COLO829 (cell line): ENCODE results near the gene CDK5RAP3.
"Not testable (repeated sequence)": the region's sequence is repeated elsewhere in the genome, so short reads cannot be mapped to it uniquely, and the experiment has no call there.

Experiments
- DNase-seq: peaks from one replicate; pipeline ENCODE4 v3.0.0; 2012; ENCODE audit warnings: low spot score

The CDK5RAP3 gene

DNA sequence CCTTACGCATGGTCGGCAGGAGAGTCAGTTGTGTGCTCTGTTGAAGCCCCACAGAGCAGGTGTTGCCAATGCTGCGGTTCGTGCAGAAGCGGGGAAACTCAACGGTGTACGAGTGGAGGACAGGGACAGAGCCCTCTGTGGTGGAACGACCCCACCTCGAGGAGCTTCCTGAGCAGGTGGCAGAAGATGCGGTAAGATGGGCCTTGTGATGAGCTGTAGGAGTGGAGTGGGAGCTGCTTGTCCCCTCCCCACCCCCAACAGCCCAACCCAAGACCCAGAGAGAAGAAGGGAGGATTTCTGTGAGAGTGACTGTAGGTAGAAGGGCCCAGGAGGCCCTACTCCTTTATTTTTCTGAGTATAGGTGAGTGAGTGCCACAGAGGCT lies 4.9 kb downstream of the CDK5RAP3 start:
- no peak for DNase-seq

DNA sequence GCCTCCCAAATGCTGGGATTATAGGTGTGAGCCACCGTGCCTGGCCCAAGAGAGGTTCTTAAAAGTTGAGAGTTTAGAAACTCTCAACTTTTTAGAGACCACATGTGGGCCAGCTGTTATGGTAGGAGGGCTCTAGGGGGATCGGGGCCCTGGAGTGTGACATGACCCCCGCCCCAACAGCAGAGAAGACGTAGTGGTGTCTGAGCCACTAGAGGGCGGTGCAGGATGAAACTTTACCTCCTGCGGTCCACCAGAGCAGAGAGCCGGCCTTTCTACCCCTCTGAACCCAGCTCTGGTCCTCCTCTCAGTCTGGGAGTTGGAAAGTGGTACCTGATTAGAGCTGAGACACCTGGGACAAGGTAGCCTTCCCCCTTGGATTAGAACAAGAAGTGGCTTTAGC lies 7.4 kb downstream of the CDK5RAP3 start:
- peak; percentile 82 for DNase-seq

DNA sequence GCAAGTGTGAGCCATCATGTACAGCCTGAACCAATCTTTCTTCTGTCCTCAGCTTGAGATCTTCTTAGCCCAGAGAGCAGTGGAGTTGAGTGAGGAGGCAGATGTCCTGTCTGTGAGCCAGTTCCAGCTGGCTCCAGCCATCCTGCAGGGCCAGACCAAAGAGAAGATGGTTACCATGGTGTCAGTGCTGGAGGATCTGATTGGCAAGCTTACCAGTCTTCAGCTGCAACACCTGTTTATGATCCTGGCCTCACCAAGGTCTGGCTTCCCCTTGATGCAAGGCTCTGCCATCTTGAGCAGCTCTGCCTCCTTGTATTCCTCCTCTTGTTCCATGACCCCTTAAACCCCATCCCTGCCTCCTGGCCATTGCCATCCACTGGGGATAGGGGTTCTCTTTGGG lies 9.6 kb downstream of the CDK5RAP3 start:
- DNase-seq: no peak

DNA sequence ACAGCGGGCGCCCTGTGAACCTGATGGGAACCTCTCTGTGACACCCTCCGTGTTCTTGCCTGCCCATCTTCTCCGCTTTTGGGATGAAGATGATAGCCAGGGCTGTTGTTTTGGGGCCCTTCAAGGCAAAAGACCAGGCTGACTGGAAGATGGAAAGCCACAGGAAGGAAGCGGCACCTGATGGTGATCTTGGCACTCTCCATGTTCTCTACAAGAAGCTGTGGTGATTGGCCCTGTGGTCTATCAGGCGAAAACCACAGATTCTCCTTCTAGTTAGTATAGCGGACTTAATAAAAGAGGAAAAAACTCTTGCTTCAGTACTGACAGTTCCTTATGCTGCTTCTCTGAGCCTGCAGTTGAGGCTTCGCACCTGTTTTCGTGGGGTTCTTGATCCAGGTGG lies 10.5 kb downstream of the CDK5RAP3 start:
- no peak for DNase-seq

DNA sequence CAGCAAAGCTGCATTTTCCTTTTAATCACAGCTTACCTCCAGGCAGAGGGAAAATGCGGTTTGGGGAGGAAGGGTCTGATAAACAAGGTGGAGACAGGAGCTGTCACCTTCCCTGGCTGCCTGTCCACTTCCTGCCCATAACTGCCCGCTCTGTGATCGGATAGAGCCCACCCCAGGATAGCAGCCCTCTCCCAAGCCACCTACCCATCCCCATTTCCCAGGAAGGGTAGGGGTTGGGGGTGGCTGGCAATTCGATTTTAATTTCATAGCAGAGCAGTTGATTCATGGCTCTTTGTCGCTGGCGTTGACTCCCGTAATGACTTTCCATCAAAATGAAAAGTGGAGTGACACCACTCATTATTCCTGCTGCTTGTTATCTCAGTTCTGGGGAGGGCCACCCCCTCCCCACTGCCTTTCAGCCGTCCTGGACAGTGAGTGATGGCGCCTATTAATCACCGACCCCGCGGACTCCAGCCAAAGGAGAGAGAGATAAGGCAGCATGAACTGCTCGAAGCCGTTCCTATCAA lies 11.2 kb downstream of the CDK5RAP3 start:
- no peak for DNase-seq

DNA sequence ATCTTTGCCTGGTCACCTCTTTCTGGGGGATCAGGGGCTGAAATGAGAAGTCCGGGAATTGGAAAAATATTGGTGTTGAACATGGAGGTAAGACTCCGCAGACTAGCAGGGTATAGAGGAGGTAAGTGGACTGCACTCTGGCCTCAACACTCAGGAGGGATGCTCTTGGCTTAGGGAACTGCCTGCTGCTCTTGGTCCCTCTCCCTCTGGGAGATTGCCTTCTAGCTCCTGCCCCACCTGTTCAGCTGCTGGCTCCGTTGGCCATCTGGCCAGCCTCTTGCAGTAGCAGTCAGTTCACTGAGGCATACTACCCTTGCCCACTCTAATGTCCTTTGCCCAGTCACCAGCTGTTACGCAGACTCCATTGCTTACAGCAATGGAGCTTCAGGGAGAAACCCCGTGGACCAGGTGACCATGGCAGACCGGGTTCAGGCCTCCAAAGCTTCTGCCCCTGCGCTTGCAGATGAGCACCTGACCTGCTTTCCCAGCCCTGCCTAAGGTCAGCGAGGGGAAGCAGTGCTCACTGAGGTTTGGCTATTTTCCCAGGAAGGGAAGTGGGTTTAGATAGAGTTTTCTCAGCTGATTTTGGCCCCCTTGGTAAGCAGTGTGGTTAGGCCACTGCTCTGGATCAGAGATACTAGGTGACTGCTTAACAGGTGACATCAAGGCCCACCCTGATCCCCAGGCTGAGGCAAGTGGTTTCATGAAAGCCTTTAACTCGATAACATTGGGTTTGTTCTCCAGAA lies 11.9 kb downstream of the CDK5RAP3 start:
- no peak for DNase-seq

DNA sequence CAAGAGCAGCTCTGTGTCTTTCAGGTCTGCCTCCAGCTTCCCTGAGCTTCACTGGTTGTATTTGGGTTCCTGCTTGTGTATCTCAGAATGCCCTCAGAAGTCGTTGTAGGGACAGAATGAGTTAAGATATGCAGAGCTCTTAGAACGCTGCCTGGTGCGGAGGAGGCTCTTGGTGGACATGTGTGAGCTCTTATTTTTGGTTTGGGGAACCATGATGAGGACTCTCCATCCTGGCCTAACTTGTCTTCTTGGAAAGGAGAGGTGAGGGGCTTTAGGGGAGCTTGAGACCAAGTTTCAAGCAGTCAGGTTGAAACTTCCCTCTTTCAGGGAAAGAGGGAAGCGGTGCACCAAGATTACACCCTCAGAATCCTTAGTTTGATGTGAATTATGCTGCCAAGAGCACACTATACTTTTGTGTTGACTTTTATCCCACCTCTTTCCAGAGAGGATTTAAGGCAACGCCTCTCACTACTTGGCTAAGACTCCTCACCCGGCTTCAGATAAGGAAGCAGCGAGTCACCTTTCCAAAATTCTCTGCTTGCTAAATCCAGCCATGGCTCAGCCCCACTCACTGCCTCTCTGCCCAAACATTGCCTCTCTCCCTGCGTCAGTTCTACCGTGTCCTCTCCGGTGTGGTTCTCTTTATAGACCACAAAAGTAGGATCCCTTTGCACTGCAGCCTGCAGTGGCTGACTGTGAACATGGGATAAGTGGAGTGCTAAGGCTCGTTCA lies 12.7 kb downstream of the CDK5RAP3 start:
- DNase-seq: no peak

DNA sequence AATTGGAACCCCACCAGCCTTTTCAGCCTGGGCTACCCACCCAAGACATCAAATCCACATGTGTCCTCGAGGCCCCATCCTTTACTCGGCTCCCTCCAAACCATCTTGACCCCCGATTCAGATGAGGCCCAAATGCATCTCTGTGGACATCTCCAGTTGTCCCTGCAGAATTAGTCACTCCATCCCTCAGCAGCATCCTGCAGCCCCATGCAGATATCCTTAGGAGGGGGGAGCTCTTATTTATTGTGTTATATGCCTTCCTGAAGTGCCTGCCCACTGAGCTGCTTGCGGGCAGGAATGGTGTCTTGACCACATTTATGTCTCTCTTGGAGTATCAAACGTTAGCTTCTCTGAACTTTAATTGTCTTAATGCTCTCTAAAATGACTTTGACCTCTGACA lies 15.6 kb downstream of the CDK5RAP3 start:
- no peak for DNase-seq

DNA sequence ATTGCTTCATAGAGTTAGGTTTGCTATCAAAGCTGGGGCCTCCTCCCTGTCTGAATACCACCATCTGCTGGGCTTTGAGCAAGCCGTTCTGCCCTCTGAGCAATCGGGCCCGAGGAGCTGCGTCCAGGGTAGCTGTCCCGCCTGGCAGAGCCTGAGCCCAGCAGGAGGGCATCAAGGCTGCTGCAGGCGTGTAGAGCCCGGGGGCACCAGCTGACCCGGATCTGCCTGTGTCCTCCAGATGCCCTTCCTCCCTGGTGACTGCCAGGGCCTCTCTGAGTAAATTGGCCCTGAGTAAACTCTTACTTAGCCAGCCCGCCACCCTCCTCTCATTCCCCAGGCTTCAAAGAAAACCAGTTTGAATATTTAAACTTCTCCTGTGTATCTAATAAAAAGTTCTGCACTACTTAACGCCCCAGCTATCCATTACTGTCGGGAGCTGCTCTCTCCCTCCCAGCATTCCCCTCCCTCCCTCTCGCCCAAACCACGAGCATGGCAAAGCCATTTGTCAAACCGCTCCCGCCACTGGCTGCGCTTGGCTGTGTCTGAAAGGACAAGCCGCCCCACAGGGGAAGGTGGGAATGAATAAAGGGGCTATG lies 16.4 kb downstream of the CDK5RAP3 start:
- DNase-seq: peak; percentile 63

DNA sequence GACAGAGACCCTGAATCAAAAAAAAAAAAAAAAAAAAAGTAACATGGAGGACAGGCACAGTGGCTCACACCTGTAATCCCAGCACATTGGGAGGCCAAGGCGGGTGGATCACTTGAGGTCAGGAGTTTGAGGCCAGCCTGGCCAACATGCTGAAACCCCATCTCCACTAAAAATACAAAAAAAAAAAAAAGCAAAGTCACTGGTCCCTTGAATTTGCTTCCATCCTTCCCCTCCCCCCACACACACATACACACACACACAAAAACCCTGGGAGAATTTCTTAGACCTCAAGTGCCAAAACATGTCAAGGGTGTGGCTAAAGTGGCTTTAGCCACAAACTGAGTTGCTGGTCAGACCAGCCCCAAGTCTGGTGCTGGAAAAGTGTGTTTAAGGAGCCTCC lies 17.5 kb downstream of the CDK5RAP3 start:
- DNase-seq: not testable (repeated sequence)

DNA sequence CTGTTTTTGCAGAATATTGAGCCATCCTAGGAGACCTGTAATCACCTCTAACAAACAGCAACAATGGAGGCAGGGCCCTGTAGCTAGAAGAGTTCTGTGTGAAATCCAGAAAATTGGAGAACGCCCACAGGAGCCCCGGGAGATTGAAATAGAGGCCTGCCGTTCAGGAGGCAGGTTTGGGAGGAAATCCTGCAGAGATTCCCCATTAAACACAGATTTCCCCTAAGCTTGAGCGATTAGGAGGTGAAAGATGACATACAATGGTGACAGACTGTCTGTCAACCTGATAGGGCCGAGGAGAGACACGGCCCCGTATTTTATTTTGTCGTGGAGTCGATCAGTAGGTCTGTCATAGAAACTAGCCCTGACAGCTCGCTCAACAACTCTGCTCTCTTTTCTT lies 18.2 kb downstream of the CDK5RAP3 start:
- no peak for DNase-seq

DNA sequence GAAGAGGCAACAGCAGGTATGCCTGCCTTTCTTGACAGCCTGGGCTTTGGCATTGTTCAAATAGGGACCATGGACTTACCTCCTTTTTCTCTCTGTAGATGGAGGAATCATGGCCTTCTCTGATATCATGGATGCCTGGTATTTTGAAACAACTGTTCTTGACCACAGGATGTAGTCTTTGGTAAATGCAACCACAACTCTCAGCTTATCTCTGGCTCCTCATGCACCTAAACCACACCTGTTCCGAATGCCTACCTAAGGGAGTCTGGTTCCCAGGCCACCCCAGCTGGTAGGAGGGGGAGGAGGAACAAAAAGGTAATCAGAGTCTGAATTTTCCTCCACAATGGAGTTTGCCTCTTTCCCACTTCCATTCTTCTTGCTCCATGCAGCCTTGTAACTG lies 18.8 kb downstream of the CDK5RAP3 start:
- no peak for DNase-seq

DNA sequence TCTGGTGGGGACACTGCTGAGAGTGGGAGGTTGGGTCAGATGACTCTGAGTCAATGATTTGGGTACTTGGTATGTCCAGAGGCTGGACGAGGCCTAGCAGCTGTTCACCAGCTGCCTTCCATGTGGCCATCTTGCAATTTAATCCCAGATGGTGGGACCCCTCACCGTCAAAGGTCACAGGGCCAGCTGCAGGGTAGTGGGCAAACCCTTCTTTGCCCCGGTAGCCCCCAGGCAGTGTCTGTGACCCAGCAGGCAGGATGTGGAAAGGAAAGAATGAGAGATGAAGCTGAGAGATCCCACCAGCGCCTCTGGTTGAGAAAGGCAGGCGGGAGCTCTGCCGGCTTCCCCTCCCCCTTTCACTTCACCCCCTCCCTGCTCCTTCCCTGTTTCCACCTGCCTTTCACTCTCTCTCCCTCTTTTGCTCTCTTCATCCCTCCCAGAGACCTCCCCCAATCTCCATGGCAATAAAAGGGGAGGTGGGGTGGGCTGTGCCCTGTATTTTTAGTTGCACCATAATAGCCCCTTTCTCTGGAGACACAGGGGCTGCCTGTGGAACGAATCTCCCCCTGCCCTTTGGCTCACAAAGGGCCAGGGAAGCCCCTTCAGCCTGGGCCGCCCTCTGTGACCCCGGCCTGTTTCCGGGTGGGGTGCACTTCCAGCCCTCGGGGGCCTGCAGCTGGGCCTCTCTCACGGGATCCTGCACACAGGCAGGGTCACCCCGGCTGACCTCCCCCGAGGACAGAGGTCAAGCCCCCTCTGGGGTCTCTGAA lies 20.2 kb downstream of the CDK5RAP3 start:
- DNase-seq: no peak

DNA sequence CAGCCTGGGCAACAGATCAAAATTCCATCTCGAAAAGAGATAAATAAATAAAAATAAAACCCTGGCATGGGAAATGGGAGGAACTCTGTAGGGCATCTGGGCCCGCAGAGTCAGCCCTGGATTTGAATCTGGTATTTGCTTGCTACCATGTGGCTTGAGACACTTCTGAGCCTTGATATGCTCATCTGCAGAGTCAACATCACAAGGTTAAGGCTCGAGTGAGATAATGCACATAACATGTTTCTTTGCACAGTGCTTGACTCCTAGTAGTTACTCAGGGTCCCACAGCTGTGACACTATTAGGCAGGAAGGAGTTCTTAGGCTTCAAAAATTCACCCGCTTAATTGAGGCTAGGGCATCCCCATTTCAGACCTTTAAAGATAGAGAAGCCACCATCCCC lies 21.3 kb downstream of the CDK5RAP3 start:
- DNase-seq: no peak

DNA sequence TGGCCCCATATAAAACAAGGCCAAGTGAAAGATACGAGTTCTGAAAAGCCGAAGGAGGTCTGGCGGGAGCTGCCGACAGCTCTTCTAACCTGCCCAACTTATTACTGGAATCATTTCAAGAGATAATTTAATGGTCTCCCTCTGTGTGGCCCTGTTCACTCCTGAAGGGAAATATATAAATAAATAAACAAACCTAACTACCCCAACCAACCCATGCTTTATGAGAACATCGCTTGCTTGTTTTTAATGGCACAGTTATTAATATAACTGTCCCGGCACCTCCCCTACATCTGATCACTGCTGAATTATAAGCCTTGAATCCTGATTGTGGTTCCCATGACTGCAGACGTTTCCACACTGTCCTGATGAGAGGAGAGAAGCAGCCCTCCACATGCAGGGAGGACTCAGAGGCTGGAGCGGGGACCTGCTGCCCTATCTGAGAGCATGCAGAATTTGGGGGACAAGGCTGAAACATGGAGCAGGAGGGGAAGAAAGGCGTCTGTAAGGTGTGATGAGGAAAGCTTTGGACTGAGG lies 22.2 kb downstream of the CDK5RAP3 start:
- DNase-seq: no peak

DNA sequence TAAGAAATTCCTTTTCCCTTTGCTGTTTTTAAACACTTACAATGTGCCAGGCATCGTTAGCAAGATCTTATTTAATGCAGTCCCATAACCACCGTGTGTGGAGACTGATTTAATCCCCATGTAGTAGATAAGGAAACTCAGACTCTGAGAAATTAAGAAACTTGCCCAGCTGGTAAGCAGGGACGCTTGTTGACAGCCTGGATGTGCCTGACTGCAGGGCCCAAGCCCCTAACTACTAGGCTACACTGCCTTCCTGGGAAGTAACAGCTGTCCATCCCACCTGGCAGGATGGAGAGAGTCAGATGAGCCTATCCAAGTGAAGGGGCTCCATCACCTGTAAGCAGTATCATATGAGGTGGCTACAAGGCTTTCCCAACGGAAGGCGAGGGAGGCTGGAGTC lies 23.1 kb downstream of the CDK5RAP3 start:
- no peak for DNase-seq

DNA sequence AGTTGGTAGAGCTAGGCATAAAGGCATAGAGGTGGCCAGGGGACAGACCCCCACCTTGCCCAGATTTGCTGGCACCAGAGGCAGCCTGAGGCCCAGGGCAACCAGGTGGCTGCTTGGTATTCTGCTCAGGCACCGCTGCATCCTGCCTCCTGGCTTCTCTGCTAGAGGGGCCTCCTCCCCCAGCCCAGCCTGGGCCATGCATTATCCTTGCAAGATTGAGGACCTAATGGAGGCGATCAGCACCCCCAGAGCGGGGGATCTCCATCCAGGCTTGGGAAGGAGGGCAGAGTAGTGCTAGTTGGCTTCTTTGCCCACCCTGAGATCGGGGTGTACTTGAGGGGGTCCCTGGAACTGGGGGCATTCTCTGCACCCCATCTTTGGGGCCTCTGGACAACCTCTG lies 23.8 kb downstream of the CDK5RAP3 start:
- DNase-seq: no peak

DNA sequence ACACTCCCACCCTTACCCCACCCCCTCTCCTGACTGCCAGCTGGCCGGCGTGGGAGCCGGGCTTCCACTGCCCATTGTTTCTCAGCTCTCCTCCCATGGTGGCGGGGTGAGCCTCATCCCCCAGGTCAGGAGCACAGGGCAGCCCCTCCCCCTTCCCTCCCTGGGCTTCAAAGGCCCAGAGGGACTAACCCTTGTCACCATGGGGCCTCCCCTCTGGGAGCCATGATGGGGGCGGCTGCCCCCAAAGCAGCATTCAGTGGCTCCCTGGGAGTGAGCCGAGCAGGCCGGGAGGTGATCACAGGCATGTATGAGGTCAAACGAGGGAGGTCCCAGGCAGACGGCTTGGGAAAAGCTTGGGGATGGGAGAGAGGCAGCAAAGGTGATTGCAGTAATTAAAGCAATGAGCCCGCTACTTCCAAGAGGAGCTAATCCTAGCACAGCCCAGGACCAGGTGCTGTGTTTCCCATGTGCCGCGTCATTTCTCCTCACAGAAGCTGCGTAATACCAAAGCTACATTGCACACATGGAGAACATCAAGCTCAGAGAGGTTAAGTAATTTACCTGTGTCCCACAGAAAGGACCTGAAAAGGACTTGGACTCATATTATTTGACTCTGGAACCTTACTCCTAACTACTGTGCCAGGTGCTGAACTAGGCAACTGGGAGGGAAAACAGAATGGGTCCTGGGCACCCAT lies 24.5 kb downstream of the CDK5RAP3 start:
- no peak for DNase-seq

DNA sequence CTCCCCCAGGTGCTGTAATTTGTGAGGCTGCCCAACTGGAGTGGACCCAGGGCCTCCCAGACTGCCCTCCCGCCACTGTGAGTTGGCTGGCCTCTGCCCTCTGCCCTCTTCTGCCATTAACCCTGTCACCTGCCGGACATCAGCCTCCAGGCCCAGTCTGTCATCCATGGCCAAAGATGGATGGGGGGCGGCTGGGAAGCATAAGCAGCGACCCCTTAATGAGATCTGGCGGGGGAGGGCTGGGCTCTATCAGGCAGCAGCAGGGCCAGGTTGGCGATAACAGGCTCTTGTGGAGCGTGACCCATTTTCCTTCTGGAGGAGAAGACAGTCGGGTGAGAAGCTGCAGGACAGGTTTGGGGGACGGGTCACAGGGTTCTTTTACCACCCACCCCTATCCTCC lies 25.3 kb downstream of the CDK5RAP3 start:
- DNase-seq: no peak

DNA sequence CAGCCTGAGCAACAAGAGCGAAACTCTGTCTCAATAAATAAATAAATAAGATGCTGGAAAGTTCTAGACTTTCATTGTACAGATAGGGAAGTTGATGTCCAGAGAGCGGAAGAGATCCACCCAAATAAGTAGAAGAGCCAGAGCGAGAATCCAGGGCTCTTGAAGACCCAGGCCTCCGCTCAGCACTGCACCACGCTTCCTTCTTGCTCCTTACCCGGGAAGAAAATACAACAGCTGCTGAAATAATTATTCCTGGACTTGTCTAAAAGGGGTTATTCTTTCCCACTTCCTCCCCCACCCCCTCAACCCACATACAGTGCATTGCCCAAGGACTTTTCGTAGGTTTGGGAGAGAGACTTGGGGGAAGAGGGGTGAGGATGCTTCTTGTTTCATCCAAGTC lies 26.7 kb downstream of the CDK5RAP3 start:
- DNase-seq: no peak

DNA sequence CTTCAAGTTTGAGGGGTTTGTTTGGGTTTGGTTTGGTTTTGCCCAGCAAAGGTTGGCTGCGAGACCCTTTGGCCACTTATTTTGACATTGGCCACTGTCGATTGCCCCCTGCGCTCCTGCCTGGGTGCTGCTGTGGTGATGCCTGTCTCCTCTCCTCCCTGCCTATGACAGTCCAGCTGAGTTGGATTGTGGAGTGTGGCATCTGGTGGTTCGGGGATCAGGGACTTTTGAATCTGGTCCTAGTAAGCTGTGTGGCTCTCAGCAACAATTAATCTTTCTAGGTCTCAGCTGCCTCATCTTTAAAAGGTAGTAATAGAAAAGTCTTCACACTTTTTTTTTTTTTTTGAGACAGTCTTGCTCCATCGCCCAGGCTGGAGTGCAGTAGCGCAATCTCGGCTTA lies 27.1 kb downstream of the CDK5RAP3 start:
- DNase-seq: no peak

DNA sequence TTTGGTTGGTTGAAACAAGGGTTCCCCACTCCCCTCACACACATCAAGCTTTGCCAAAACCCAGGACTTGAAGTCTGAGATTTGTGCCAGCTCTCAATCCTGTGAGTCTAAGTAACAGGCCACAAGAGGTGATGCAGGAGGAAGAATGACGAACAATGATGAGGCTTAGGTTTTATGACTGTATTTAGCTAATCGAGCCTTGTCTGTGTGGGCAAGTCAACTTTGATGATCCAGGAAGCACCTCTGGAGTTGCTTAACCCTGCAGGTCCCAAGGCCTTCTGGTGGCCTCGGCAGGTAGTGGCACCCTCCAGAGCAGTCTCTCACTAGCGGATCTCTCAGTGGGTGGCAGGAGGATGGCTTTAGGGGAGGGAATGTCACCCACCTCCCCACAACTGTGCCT lies 28.7 kb downstream of the CDK5RAP3 start:
- DNase-seq: peak; percentile 60
